Measurements from ENCODE around the gene MGAT4A. TPM values are rescaled to one million over a fixed set of nuclear protein-coding genes. Genes with fewer than 3 reads are reported as not detected.

The MGAT4A gene
- total RNA-seq, 2 experiments from 2014 or later = 10.1 to 15.4 TPM

- Histone ChIP-seq H3K27ac (ENCODE audit: low read depth, low read length, poor library complexity, severe bottlenecking) (no peak overlapping the region), H4K20me1 (ENCODE audit: insufficient read depth, low read length) (peaks cover 4% of the 10 kb centered on the region; the same call in 1 of the 2 replicates), H3K4me3 (ENCODE audit: low read depth, low read length, poor library complexity, severe bottlenecking) (no peak overlapping the region), H2AFZ (ENCODE audit: low read length) (no peak overlapping the region), H3K4me2 (ENCODE audit: low read length) (no peak overlapping the region), H3K9me3 (ENCODE audit: low read length) (no peaks in the 10 kb centered on the region), H3K79me2 (ENCODE audit: insufficient read depth, low read depth, low read length) (no peaks in the 10 kb centered on the region), H3K36me3 (ENCODE audit: insufficient read depth, low read length) (no peaks in the 10 kb centered on the region), H3K4me1 (ENCODE audit: insufficient read depth, low read length, poor library complexity, severe bottlenecking) (no peaks in the 10 kb centered on the region), H3K9me2 (ENCODE audit: insufficient read depth, low read length) (no peaks in the 10 kb centered on the region)
- ChIA-PET CTCF (ENCODE audit: unreplicated experiment) (no interaction called here), POLR2A (interaction anchor here (0.6 to 1.2 kb wide), 4 partner anchors 12 to 265 kb away, joined by 3 to 6 read pairs (median 4); no protein-coding TSS in a partner anchor)
- no peak for TF ChIP-seq EZH2phosphoT487 (IDR thresholded peaks at IDR 0.05; ENCODE audit: borderline replicate concordance, low read depth, low read length)
- intact Hi-C loops (cut with micrococcal nuclease; ENCODE audit: unreplicated experiment) = no loop called here
- DNase-seq (ENCODE audit: low spot score) = no peak
- BruUV-seq (replicated peaks) = no TSS peak
These were observed 24.3 kb downstream of the MGAT4A start for GRCh38 chr2:98706591-98706990.

- Histone ChIP-seq H3K79me2 (ENCODE audit: insufficient read depth, low read depth, low read length) (no peaks in the 10 kb centered on the region), H3K4me2 (ENCODE audit: low read length) (no peak overlapping the region), H3K9me3 (ENCODE audit: low read length) (no peaks in the 10 kb centered on the region), H4K20me1 (ENCODE audit: insufficient read depth, low read length) (peaks cover 4% of the 10 kb centered on the region; the same call in 1 of the 2 replicates), H3K27ac (ENCODE audit: low read depth, low read length, poor library complexity, severe bottlenecking) (no peak overlapping the region), H3K4me1 (ENCODE audit: insufficient read depth, low read length, poor library complexity, severe bottlenecking) (no peaks in the 10 kb centered on the region), H3K36me3 (ENCODE audit: insufficient read depth, low read length) (no peaks in the 10 kb centered on the region), H3K9me2 (ENCODE audit: insufficient read depth, low read length) (no peaks in the 10 kb centered on the region), H2AFZ (ENCODE audit: low read length) (no peak overlapping the region), H3K4me3 (ENCODE audit: low read depth, low read length, poor library complexity, severe bottlenecking) (no peak overlapping the region)
- ChIA-PET CTCF (ENCODE audit: unreplicated experiment) (no interaction called here), POLR2A (no interaction called here)
- BruUV-seq (replicated peaks) = no TSS peak
- no peak for DNase-seq (ENCODE audit: low spot score)
- TF ChIP-seq CTCF (conservative IDR thresholded peaks at IDR 0.05; ENCODE audit: low read length) (no peak), EZH2phosphoT487 (IDR thresholded peaks at IDR 0.05; ENCODE audit: borderline replicate concordance, low read depth, low read length) (no peak)
- intact Hi-C loops (cut with micrococcal nuclease; ENCODE audit: unreplicated experiment) = no loop called here
These were observed 25.7 kb downstream of the MGAT4A start for GRCh38 chr2:98705333-98705617.

- Histone ChIP-seq H3K9me3 (ENCODE audit: low read length) (no peaks in the 10 kb centered on the region), H2AFZ (ENCODE audit: low read length) (no peak overlapping the region), H3K4me1 (ENCODE audit: insufficient read depth, low read length, poor library complexity, severe bottlenecking) (no peaks in the 10 kb centered on the region), H3K27ac (ENCODE audit: low read depth, low read length, poor library complexity, severe bottlenecking) (no peak overlapping the region), H3K9me2 (ENCODE audit: insufficient read depth, low read length) (no peaks in the 10 kb centered on the region), H4K20me1 (ENCODE audit: insufficient read depth, low read length) (peaks cover 4% of the 10 kb centered on the region; the same call in 1 of the 2 replicates), H3K4me2 (ENCODE audit: low read length) (no peak overlapping the region), H3K4me3 (ENCODE audit: low read depth, low read length, poor library complexity, severe bottlenecking) (no peak overlapping the region), H3K36me3 (ENCODE audit: insufficient read depth, low read length) (no peaks in the 10 kb centered on the region), H3K79me2 (ENCODE audit: insufficient read depth, low read depth, low read length) (no peaks in the 10 kb centered on the region)
- BruUV-seq (replicated peaks) = no TSS peak
- TF ChIP-seq CTCF (conservative IDR thresholded peaks at IDR 0.05; ENCODE audit: low read length) = no peak
- no peak for TF ChIP-seq EZH2phosphoT487 (IDR thresholded peaks at IDR 0.05; ENCODE audit: borderline replicate concordance, low read depth, low read length)
- CTCF ChIA-PET (ENCODE audit: unreplicated experiment) = no interaction called here
- POLR2A ChIA-PET = no interaction called here
- DNase-seq (ENCODE audit: low spot score) = no peak
- intact Hi-C loops (cut with micrococcal nuclease; ENCODE audit: unreplicated experiment) = no loop called here
These were observed 26.2 kb downstream of the MGAT4A start for GRCh38 chr2:98704499-98705332.

Data from OCI-LY7 (cell line).